MM.1S (cell line): ENCODE results near the gene INTS7.

Experiments used
- CTCF ChIP-seq: fragments of 300-600 bp; sonication (generic); IDR thresholded peaks from 2 replicates; pipeline ENCODE4 v1.5.1; 2016; ENCODE audit warnings: antibody characterized with exemption, low read length, mixed read lengths
- EZH2 ChIP-seq: fragments of 300-600 bp; sonication (generic); optimal IDR thresholded peaks from 2 replicates; pipeline ENCODE3; 2017; ENCODE audit warnings: low read depth, mild to moderate bottlenecking, antibody characterized with exemption, low read length, mixed read lengths

DNA sequence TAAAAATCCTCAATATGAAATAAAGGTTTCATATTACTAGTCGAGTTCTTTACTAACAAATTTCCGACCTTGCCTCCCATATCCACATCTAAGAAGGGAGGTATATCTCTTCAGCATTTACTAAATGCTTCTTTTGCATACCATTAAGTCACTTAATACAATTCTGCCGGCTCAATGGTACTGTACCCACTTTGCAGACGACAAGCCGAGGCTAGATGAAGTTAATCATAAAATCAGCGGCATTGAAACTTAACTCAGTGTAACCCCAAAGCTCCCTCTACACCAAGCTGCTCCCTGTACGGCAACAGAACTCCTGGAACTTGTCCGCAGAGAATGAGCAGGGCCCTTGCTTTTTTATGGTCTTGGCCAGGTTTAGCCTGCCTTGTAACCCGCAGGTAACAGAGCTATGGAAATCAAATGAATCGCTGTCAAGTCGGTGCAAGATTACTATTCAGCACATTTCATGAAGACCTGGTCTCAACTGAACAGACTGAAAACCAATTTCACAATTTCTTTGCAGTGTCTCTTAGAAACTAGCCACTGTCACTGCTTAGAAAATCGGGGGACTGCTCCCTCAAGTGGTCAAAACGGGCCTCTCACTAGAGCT is 738 bp downstream of the INTS7 start:
- TF ChIP-seq CTCF (no peak), EZH2 (no peak)
